Cardiac muscle cell (in vitro differentiated cells and primary cell): ENCODE measurements around the gene COL4A2. TPM values are rescaled to one million over a fixed set of nuclear protein-coding genes. Genes with fewer than 3 reads are reported as not detected.

Experiments
- DNase-seq, 2 donors: peaks; one replicate each; pipeline versions ENCODE4 v3.0.0 to v3.0.0-alpha.2; 2010 to 2017; ENCODE audit warnings: low read depth in 1 of 2, low spot score in 1 of 2
- H3K27ac ChIP-seq: fragments of 200-600 bp; sonication (generic); 2 replicates; pipeline ENCODE4 v1.5.1; 2016
- H3K27me3 ChIP-seq: fragments of 200-600 bp; sonication (generic); 2 replicates; pipeline ENCODE4 v1.6.0; 2016; ENCODE audit warnings: control low read depth
- H3K36me3 ChIP-seq: fragments of 200-600 bp; sonication (generic); 2 replicates; pipeline ENCODE4 v1.5.1; 2016; ENCODE audit warnings: control low read depth
- H3K4me1 ChIP-seq: fragments of 200-600 bp; sonication (generic); 2 replicates; pipeline ENCODE4 v1.8.1; 2017; ENCODE audit warnings: low read depth, mild to moderate bottlenecking, mixed run types
- H3K4me3 ChIP-seq: fragments of 200-600 bp; sonication (generic); 2 replicates; pipeline ENCODE4 v1.5.1; 2016; ENCODE audit warnings: mild to moderate bottlenecking
- H3K9me3 ChIP-seq: fragments of 200-600 bp; sonication (generic); 2 replicates; pipeline ENCODE4 v1.5.1; 2017; ENCODE audit warnings: low read depth, mild to moderate bottlenecking, control low read depth
- CTCF ChIP-seq: IDR thresholded peaks from 2 replicates; pipeline ENCODE4 v1.5.1; 2012; ENCODE audit warnings: low read depth, mild to moderate bottlenecking, low read length
- polyA plus RNA-seq: library from polyadenylated mRNA; unstranded; fragments of >200 nt; fragmentation: Nextera tagmentation; extraction: Ambion mirVana; gene quantifications from 2 replicates; pipeline ENCODE4 v1.2.1, GENCODE V29; 2016
- total RNA-seq: library from RNA; depleted of rRNA; stranded (reverse); fragments of >200 nt; gene quantifications from 2 replicates; pipeline ENCODE4 v1.2.3, GENCODE V29; 2016

The COL4A2 gene
- total and polyA plus RNA-seq, 2 experiments from 2014 or later: 184 to 516 TPM

- peak overlapping the region; percentile 57 for H3K27ac ChIP-seq
These were observed 98.7 kb downstream of the COL4A2 start for GRCh38 chr13:110405597-110406450.

GRCh38 chr13:110407021-110407420 is 99.9 kb downstream of the COL4A2 start:
- TF ChIP-seq CTCF: no peak
- Histone ChIP-seq H3K4me3 (no peak overlapping the region), H3K27ac (no peak overlapping the region), H3K9me3 (no peaks in the 10 kb centered on the region), H3K27me3 (no peaks in the 10 kb centered on the region), H3K36me3 (no peaks in the 10 kb centered on the region), H3K4me1 (peaks cover 9% of the 10 kb centered on the region)
- DNase-seq: no peak

More at GRCh38 chr13:110405597-110406450, 98.7 kb downstream of the COL4A2 start:
- DNase-seq: no peak
- no peak overlapping the region for H3K4me3 ChIP-seq
- no peak for TF ChIP-seq CTCF
- peaks cover 9% of the 10 kb centered on the region for H3K4me1 ChIP-seq
- no peaks in the 10 kb centered on the region for H3K9me3 ChIP-seq
- no peaks in the 10 kb centered on the region for H3K27me3 ChIP-seq
- no peaks in the 10 kb centered on the region for H3K36me3 ChIP-seq

- no peaks in the 10 kb centered on the region for H3K27me3 ChIP-seq
- no peak overlapping the region for H3K27ac ChIP-seq
- peaks cover 11% of the 10 kb centered on the region for H3K4me1 ChIP-seq
- H3K4me3 ChIP-seq: no peak overlapping the region
- H3K36me3 ChIP-seq: no peaks in the 10 kb centered on the region
- TF ChIP-seq CTCF: no peak
- H3K9me3 ChIP-seq: no peaks in the 10 kb centered on the region
- DNase-seq: no peak
These were observed 100.4 kb downstream of the COL4A2 start for GRCh38 chr13:110407531-110407930.

GRCh38 chr13:110408286-110408685 is 101.2 kb downstream of the COL4A2 start:
- no peaks in the 10 kb centered on the region for H3K36me3 ChIP-seq
- H3K9me3 ChIP-seq: no peaks in the 10 kb centered on the region
- DNase-seq: no peak
- TF ChIP-seq CTCF: no peak
- H3K27me3 ChIP-seq: no peaks in the 10 kb centered on the region
- H3K27ac ChIP-seq: no peak overlapping the region
- no peak overlapping the region for H3K4me3 ChIP-seq
- peaks cover 18% of the 10 kb centered on the region for H3K4me1 ChIP-seq

GRCh38 chr13:110409581-110409992 is 102.5 kb downstream of the COL4A2 start:
- DNase-seq: peak in 1 of 2 donors; percentile 75
- Histone ChIP-seq H3K9me3 (no peaks in the 10 kb centered on the region), H3K27ac (no peak overlapping the region), H3K36me3 (no peaks in the 10 kb centered on the region), H3K4me1 (peaks cover 18% of the 10 kb centered on the region), H3K27me3 (no peaks in the 10 kb centered on the region), H3K4me3 (no peak overlapping the region)
- no peak for TF ChIP-seq CTCF
